CD4-positive, alpha-beta T cell (primary cell): ENCODE data around the gene GADD45B. TPM values are rescaled to one million over a fixed set of nuclear protein-coding genes. Genes with fewer than 3 reads are reported as not detected.

ENCODE experiments used
- ATAC-seq: fragments of 200-7000 bp; cut with Tn5 transposase; one replicate; pipeline ENCODE4 v1.10.0; 2022; ENCODE audit warnings: mild to moderate bottlenecking; ENCODE audit not compliant: poor library complexity
- CTCF ChIA-PET: fragments of 350-600 bp; sonication (Branson Sonifier 250); formaldehyde crosslinking; loops from one replicate; lab custom pipeline; 2021; ENCODE audit warnings: antibody characterized with exemption, inconsistent platforms; lab: Charles Lee
- POLR2A ChIA-PET: fragments of 350-600 bp; sonication (Branson Sonifier 250); formaldehyde crosslinking; loops from one replicate; lab custom pipeline; 2021; ENCODE audit warnings: antibody characterized with exemption, inconsistent platforms; lab: Charles Lee
- DNase-seq, 14 experiments: peaks; one replicate each; pipeline ENCODE4 v3.0.0-alpha.2; 2013 to 2020; ENCODE audit warnings: mixed read lengths in 2 of 14
- H3K27ac ChIP-seq, 2 donors: one replicate each; pipeline versions ENCODE4 v1.5.1 to v1.7.0; 2013; ENCODE audit warnings: low read length in 2 of 2, low read depth in 1 of 2, mild to moderate bottlenecking in 1 of 2
- H3K27me3 ChIP-seq, 2 experiments: 1 replicate in 1 of 2; 2 replicates in 1 of 2; pipeline versions ENCODE4 v1.6.1 to v1.7.0; 2013; ENCODE audit warnings: low read length in 2 of 2, control low read depth in 1 of 2, mild to moderate bottlenecking in 1 of 2, moderate library complexity in 1 of 2; ENCODE audit not compliant: insufficient read depth in 2 of 2, control insufficient read depth in 1 of 2
- H3K36me3 ChIP-seq: one replicate; pipeline ENCODE4 v1.6.1; 2013; ENCODE audit warnings: low read length, control low read depth; ENCODE audit not compliant: insufficient read depth
- H3K4me1 ChIP-seq: one replicate; pipeline ENCODE4 v1.6.1; 2013; ENCODE audit warnings: low read length, control low read depth; ENCODE audit not compliant: insufficient read depth
- H3K4me3 ChIP-seq: one replicate; pipeline ENCODE4 v1.5.1; 2013; ENCODE audit warnings: mild to moderate bottlenecking, low read length, moderate library complexity
- H3K9me3 ChIP-seq, 2 experiments: 1 replicate in 1 of 2; 2 replicates in 1 of 2; pipeline versions ENCODE4 v1.6.1 to v1.7.0; 2013; ENCODE audit warnings: low read length in 2 of 2, mild to moderate bottlenecking in 2 of 2, control low read depth in 1 of 2, moderate library complexity in 1 of 2; ENCODE audit not compliant: control insufficient read depth in 1 of 2, insufficient read depth in 1 of 2
- H3K27ac Mint-ChIP-seq: one replicate; pipeline ENCODE4 v1.8.0; 2020; ENCODE audit warnings: mixed read lengths
- H3K27me3 Mint-ChIP-seq: one replicate; pipeline ENCODE4 v1.8.0; 2021; ENCODE audit warnings: mixed read lengths
- H3K36me3 Mint-ChIP-seq: one replicate; pipeline ENCODE4 v1.8.0; 2021; ENCODE audit warnings: low read depth, mixed read lengths
- H3K4me1 Mint-ChIP-seq: one replicate; pipeline ENCODE4 v1.8.0; 2021; ENCODE audit warnings: low read depth, mixed read lengths
- H3K4me3 Mint-ChIP-seq: one replicate; pipeline ENCODE4 v1.8.0; 2020; ENCODE audit warnings: mild to moderate bottlenecking, mixed read lengths
- H3K9me3 Mint-ChIP-seq: one replicate; pipeline ENCODE4 v1.8.0; 2020; ENCODE audit warnings: mixed read lengths
- intact Hi-C, 2 experiments: fragments of 100-400 bp; cut with DNase I in 1 of 2; cut with micrococcal nuclease in 1 of 2; formaldehyde crosslinking; loops; one replicate each; pipeline versions ENCODE4 v1.15.1 to v1.9.0; 2023 to 2025; cut with DNase I, micrococcal nuclease
- total RNA-seq, 174 experiments: library from RNA in 2 of 174; stranded (reverse) in 2 of 174; gene quantifications; one replicate each; pipeline ENCODE4 v1.2.3 and lab custom pipeline; 2021 to 2026
- TF ChIP-seq, protein P1 (sequence below): fragments of 200-600 bp; IDR thresholded peaks from one replicate; pipeline ENCODE4 v1.8.0; 2022; ENCODE audit warnings: antibody characterized with exemption, mild to moderate bottlenecking

GADD45B gene
- total RNA-seq, 2 experiments from 2014 or later = 284 to 285 TPM

DNA sequence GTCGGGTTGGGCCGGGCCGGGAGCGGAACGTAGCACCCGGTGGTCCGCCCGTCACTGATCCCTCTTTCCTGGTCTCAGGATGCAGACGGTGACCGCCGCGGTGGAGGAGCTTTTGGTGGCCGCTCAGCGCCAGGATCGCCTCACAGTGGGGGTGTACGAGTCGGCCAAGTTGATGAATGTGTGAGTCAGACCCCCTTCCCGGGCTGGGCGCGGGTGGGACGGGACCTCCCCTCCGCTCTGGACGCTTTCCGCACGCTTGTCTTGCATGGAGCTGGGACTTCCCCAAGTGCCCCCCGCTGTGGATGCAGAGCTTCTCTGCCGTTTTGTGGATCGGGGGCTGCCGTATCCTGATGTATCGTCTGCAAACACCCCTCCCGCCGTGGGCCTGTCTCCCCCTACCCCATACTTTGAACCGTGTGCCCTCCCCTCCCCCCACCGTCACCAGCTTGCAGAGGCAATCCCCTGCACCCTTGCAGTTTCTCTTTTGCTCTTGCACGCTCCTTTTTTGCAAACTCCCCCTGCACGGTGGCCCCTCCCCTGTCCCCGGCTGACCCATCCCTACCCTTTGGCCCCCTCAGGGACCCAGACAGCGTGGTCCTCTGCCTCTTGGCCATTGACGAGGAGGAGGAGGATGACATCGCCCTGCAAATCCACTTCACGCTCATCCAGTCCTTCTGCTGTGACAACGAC, 669 bp downstream of the GADD45B start:
- Histone ChIP-seq H3K4me3 (peak overlapping the region; percentile 86), H3K36me3 (peaks cover 8% of the 10 kb centered on the region), H3K27ac (peak overlapping the region; percentile 37 to 80), H3K4me1 (peaks cover 45% of the 10 kb centered on the region), H3K27me3 (no peaks in the 10 kb centered on the region), H3K9me3 (peaks cover 0 to 4% of the 10 kb centered on the region in 2 experiments)
- intact Hi-C loops = loop anchor here (1.0 to 5.0 kb wide), 4 partner anchors 31 to 223 kb away; no protein-coding TSS in a partner anchor
- Mint-ChIP-seq H3K9me3 (no peaks in the 10 kb centered on the region), H3K4me3 (peak overlapping the region; percentile 100), H3K27me3 (peaks cover 4% of the 10 kb centered on the region), H3K36me3 (peaks cover 28% of the 10 kb centered on the region), H3K4me1 (peaks cover 25% of the 10 kb centered on the region), H3K27ac (peak overlapping the region; percentile 91)
- ChIA-PET CTCF (interaction anchor here (1.1 to 9.5 kb wide), 9 partner anchors 103 to 160 kb away, joined by 3 to 57 read pairs (median 7); no protein-coding TSS in a partner anchor), POLR2A (interaction anchor here (0.6 to 5.2 kb wide), 53 partner anchors 8 to 1604 kb away, joined by 3 to 272 read pairs (median 7); partner anchors contain the start of genes AP3D1, LMNB2, LSM7 and SPPL2B)
- ATAC-seq (no peak), DNase-seq (peak; percentile 42 to 80 (median 58))
- TF ChIP-seq, protein P1, sequence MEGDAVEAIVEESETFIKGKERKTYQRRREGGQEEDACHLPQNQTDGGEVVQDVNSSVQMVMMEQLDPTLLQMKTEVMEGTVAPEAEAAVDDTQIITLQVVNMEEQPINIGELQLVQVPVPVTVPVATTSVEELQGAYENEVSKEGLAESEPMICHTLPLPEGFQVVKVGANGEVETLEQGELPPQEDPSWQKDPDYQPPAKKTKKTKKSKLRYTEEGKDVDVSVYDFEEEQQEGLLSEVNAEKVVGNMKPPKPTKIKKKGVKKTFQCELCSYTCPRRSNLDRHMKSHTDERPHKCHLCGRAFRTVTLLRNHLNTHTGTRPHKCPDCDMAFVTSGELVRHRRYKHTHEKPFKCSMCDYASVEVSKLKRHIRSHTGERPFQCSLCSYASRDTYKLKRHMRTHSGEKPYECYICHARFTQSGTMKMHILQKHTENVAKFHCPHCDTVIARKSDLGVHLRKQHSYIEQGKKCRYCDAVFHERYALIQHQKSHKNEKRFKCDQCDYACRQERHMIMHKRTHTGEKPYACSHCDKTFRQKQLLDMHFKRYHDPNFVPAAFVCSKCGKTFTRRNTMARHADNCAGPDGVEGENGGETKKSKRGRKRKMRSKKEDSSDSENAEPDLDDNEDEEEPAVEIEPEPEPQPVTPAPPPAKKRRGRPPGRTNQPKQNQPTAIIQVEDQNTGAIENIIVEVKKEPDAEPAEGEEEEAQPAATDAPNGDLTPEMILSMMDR = no peak

DNA sequence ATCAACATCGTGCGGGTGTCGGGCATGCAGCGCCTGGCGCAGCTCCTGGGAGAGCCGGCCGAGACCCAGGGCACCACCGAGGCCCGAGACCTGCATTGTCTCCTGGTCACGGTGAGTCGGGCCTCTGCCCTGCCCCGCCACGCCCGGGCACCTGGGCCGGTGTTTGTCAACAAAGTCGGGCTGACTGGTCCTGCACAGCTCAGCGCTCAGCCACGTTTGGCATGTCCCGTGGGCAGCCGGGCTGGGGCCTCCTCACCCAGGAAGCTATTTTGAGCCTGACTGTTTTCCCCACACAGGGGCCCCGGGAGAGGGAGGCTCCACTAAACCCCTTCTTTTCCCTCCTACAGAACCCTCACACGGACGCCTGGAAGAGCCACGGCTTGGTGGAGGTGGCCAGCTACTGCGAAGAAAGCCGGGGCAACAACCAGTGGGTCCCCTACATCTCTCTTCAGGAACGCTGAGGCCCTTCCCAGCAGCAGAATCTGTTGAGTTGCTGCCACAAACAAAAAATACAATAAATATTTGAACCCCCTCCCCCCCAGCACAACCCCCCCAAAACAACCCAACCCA, 1.3 kb downstream of the GADD45B start:
- no peak for ATAC-seq

More for the DNA sequence above, 1.3 kb downstream of the GADD45B start:
- Histone ChIP-seq H3K36me3 (peaks cover 8% of the 10 kb centered on the region), H3K27ac (peak overlapping the region in 1 of 2 donors; percentile 86), H3K27me3 (no peaks in the 10 kb centered on the region), H3K4me3 (peak overlapping the region; percentile 86), H3K4me1 (peaks cover 45% of the 10 kb centered on the region), H3K9me3 (peaks cover under 1 to 6% of the 10 kb centered on the region in 2 experiments)
- CTCF ChIA-PET = interaction anchor here (1.0 to 9.5 kb wide), 12 partner anchors 26 to 159 kb away, joined by 3 to 57 read pairs (median 6); no protein-coding TSS in a partner anchor
- H3K4me1 Mint-ChIP-seq = peaks cover 25% of the 10 kb centered on the region
- H3K27me3 Mint-ChIP-seq = peaks cover 4% of the 10 kb centered on the region
- TF ChIP-seq, protein P1 = no peak
- DNase-seq = peak in 4 of 14 experiments; percentile 18 to 54 (median 24)
- POLR2A ChIA-PET = interaction anchor here (0.9 to 5.2 kb wide), 35 partner anchors 11 to 1605 kb away, joined by 3 to 272 read pairs (median 8); partner anchors contain the start of genes AP3D1, LMNB2 and TIMM13
- peak overlapping the region; percentile 100 for H3K4me3 Mint-ChIP-seq
- peak overlapping the region; percentile 91 for H3K27ac Mint-ChIP-seq
- H3K9me3 Mint-ChIP-seq = no peaks in the 10 kb centered on the region
- intact Hi-C loops = loop anchor here (5.0 kb wide), 1 partner anchor 85 kb away; no protein-coding TSS in a partner anchor
- H3K36me3 Mint-ChIP-seq = peaks cover 28% of the 10 kb centered on the region
